K562 (cell line): ENCODE results near the gene ILF3. TPM values are rescaled to one million over a fixed set of nuclear protein-coding genes. Genes with fewer than 3 reads are reported as not detected.

ENCODE experiments used
- CBX1 ChIP-seq: sonication (generic); IDR thresholded peaks from 2 replicates; pipeline ENCODE4 v1.6.1; 2016; ENCODE audit warnings: antibody characterized with exemption, low read depth, mild to moderate bottlenecking
- CHD1 ChIP-seq: fragments of 200-600 bp; sonication (generic); IDR thresholded peaks from one replicate; pipeline ENCODE4 v1.6.1; 2012; ENCODE audit warnings: mild to moderate bottlenecking, moderate library complexity, low read length, inconsistent platforms
- CREM ChIP-seq: IDR thresholded peaks from 2 replicates; pipeline ENCODE4 v1.6.1; 2014; ENCODE audit warnings: antibody characterized with exemption, low read depth
- HDAC2 ChIP-seq: fragments of 450-650 bp; IDR thresholded peaks from 2 replicates; pipeline ENCODE4 v1.6.1; 2016; ENCODE audit warnings: mild to moderate bottlenecking
- HDAC8 ChIP-seq: fragments of 450-650 bp; IDR thresholded peaks from 2 replicates; pipeline ENCODE4 v1.6.1; 2016; ENCODE audit warnings: mild to moderate bottlenecking, missing genetic modification characterization, moderate library complexity, missing compliant biosample characterization
- NR3C1 ChIP-seq: sonication (generic); formaldehyde crosslinking; IDR thresholded peaks from 2 replicates; pipeline ENCODE4 v1.8.1; 2022; ENCODE audit warnings: missing genetic modification reagents
- POLR2B ChIP-seq: fragments of 450-650 bp; IDR thresholded peaks from 2 replicates; pipeline ENCODE4 v1.6.1; 2018; ENCODE audit warnings: low read depth; ENCODE audit not compliant: partially characterized antibody
- RBM14 ChIP-seq: fragments of 200-400 bp; formaldehyde crosslinking; IDR thresholded peaks from 2 replicates; pipeline ENCODE4 v1.6.1; 2018; ENCODE audit warnings: low read depth, mild to moderate bottlenecking, low read length, moderate library complexity, borderline replicate concordance; ENCODE audit not compliant: insufficient read depth
- RFX1 ChIP-seq: fragments of 450-650 bp; IDR thresholded peaks from 2 replicates; pipeline ENCODE4 v1.6.1; 2016; ENCODE audit warnings: mild to moderate bottlenecking, moderate library complexity
- RFX7 ChIP-seq: fragments of 250-450 bp; sonication (Bioruptor Pico); IDR thresholded peaks from 2 replicates; pipeline ENCODE4 v1.5.1; 2021; ENCODE audit warnings: mild to moderate bottlenecking
- TEAD1 ChIP-seq, 2 experiments: fragments of 450-650 bp in 1 of 2; sonication (generic) in 1 of 2; formaldehyde crosslinking; IDR thresholded peaks; 2 replicates each; pipeline versions ENCODE4 v1.4.0 to v1.8.0; 2020 to 2022; ENCODE audit warnings: mild to moderate bottlenecking in 2 of 2, missing genetic modification reagents in 1 of 2
- ZBTB8A ChIP-seq: fragments of 450-650 bp; IDR thresholded peaks from 2 replicates; pipeline ENCODE4 v1.6.1; 2018; ENCODE audit warnings: mild to moderate bottlenecking, moderate library complexity; ENCODE audit not compliant: partially characterized antibody
- ZNF3 ChIP-seq: fragments of 250-450 bp; sonication (Bioruptor Pico); IDR thresholded peaks from 2 replicates; pipeline ENCODE4 v1.5.0; 2021; ENCODE audit warnings: mild to moderate bottlenecking, moderate library complexity
- ZNF584 ChIP-seq: fragments of 200-800 bp; sonication (Bioruptor generic); IDR thresholded peaks from 2 replicates; pipeline ENCODE4 v1.6.1; 2016; ENCODE audit warnings: low read depth, mild to moderate bottlenecking, missing genetic modification characterization, missing compliant biosample characterization
- ZZZ3 ChIP-seq: fragments of 450-650 bp; IDR thresholded peaks from 2 replicates; pipeline ENCODE4 v1.6.1; 2016; ENCODE audit warnings: antibody characterized with exemption, mild to moderate bottlenecking, moderate library complexity
- polyA plus RNA-seq, 8 experiments: library from polyadenylated mRNA; depleted of rRNA in 4 of 8; stranded (reverse) in 5 of 8; unstranded in 3 of 8; fragments of >200 nt; fragmentation: Nextera tagmentation in 2 of 8; fragmentation: Illumina TruSeq in 1 of 8; extraction: Ambion mirVana in 2 of 8; extraction: Trizol in 1 of 8; gene quantifications; 2 replicates each; pipeline versions ENCODE4 v1.2.1 to v1.2.3, GENCODE V29; 2011 to 2014; ENCODE audit warnings: inconsistent platforms in 1 of 8, missing spikeins in 1 of 8
- total RNA-seq, 7 experiments: library from RNA; depleted of rRNA in 6 of 7; stranded (reverse); fragments of >200 nt in 6 of 7; fragmentation: Illumina TruSeq in 2 of 7; extraction: Trizol in 2 of 7; gene quantifications; 2 replicates each; pipeline versions ENCODE4 v1.2.1 to v1.2.3, GENCODE V29; 2011 to 2021; ENCODE audit warnings: low replicate concordance in 1 of 7
- TF ChIP-seq, protein P1 (sequence below): sonication (generic); formaldehyde crosslinking; IDR thresholded peaks from 2 replicates; pipeline ENCODE4 v1.9.0; 2022; ENCODE audit warnings: mild to moderate bottlenecking, missing genetic modification reagents
- TF ChIP-seq, protein P2 (sequence below): sonication (generic); formaldehyde crosslinking; IDR thresholded peaks from 2 replicates; pipeline ENCODE4 v1.8.1; 2022; ENCODE audit warnings: missing genetic modification reagents
- TF ChIP-seq, protein P3 (sequence below): fragments of 450-650 bp; conservative IDR thresholded peaks from 2 replicates; pipeline ENCODE4 v1.6.1; 2016; ENCODE audit warnings: missing genetic modification characterization, low read depth, mild to moderate bottlenecking, missing compliant biosample characterization, moderate library complexity
- TF ChIP-seq, protein P4 (sequence below), 2 experiments: fragments of 450-650 bp in 1 of 2; sonication (generic) in 1 of 2; formaldehyde crosslinking in 1 of 2; IDR thresholded peaks in 1 of 2; conservative IDR thresholded peaks in 1 of 2; 2 replicates each; pipeline versions ENCODE4 v1.6.1 to v1.8.1; 2016 to 2023; ENCODE audit warnings: mild to moderate bottlenecking in 2 of 2, moderate library complexity in 2 of 2, inconsistent platforms in 1 of 2, missing genetic modification reagents in 1 of 2

The ILF3 gene
- total and polyA plus RNA-seq, 9 of the 15 experiments (the other 6 are each of a cell fraction or from before 2014, with no cell fraction given): 26.0 to 453 (median 175) TPM

DNA sequence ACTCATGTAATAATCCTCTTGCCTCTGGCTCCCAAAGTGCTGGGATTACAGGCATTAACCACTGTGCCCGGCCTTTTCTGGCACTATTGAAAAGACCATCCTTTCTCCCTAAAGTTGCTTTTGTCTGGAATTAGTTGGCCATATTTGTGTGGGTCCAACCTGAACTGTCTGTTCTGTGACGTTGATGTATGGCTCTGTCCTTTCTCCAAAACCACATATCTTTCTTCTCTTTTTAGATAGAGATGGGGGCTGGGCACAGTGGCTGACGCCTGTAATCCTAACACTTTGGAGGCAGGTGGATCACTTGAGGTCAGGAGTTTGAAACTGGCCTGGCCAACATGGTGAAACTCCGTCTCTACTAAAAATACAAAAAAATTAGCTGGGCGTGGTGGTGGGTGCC, 81.6 kb downstream of the ILF3 start (continued):
- TF ChIP-seq, protein P1, sequence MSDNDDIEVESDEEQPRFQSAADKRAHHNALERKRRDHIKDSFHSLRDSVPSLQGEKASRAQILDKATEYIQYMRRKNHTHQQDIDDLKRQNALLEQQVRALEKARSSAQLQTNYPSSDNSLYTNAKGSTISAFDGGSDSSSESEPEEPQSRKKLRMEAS: no peak
- TF ChIP-seq POLR2B (no peak), TEAD1 (CRISPR knock-in tag; IDR thresholded peaks at IDR 0.05) (no peak), RFX1 (no peak), HDAC2 (no peak), ZZZ3 (no peak), ZNF3 (CRISPR knock-in tag) (no peak), CREM (no peak), ZNF584 (no peak), NR3C1 (no peak), RBM14 (no peak), CBX1 (no peak), HDAC8 (no peak), RFX7 (CRISPR knock-in tag) (no peak), CHD1 (no peak), ZBTB8A (no peak)
- TF ChIP-seq, protein P2, sequence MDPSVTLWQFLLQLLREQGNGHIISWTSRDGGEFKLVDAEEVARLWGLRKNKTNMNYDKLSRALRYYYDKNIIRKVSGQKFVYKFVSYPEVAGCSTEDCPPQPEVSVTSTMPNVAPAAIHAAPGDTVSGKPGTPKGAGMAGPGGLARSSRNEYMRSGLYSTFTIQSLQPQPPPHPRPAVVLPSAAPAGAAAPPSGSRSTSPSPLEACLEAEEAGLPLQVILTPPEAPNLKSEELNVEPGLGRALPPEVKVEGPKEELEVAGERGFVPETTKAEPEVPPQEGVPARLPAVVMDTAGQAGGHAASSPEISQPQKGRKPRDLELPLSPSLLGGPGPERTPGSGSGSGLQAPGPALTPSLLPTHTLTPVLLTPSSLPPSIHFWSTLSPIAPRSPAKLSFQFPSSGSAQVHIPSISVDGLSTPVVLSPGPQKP (CRISPR knock-in tag): no peak
- TF ChIP-seq, protein P3, sequence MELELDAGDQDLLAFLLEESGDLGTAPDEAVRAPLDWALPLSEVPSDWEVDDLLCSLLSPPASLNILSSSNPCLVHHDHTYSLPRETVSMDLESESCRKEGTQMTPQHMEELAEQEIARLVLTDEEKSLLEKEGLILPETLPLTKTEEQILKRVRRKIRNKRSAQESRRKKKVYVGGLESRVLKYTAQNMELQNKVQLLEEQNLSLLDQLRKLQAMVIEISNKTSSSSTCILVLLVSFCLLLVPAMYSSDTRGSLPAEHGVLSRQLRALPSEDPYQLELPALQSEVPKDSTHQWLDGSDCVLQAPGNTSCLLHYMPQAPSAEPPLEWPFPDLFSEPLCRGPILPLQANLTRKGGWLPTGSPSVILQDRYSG (tag): no peak
- TF ChIP-seq, protein P4, sequence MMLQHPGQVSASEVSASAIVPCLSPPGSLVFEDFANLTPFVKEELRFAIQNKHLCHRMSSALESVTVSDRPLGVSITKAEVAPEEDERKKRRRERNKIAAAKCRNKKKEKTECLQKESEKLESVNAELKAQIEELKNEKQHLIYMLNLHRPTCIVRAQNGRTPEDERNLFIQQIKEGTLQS (IDR thresholded peaks at IDR 0.05): no peak
- TF ChIP-seq, protein P4 (CRISPR knock-in tag; conservative IDR thresholded peaks at IDR 0.05): no peak
